GM19467 (cell line): Measurements from ENCODE around the gene SPINK5.
A peak's percentile ranks its signal among the peaks of the same experiment; 100 is the strongest.

Experiments used
- ATAC-seq: cut with Tn5 transposase; IDR thresholded peaks from one replicate; pipeline ENCODE4 v1.9.1; 2021; ENCODE audit warnings: mild to moderate bottlenecking, moderate library complexity; ENCODE audit not compliant: unreplicated experiment

Gene SPINK5

GRCh38 chr5:148172377-148172776 lies 108.6 kb downstream of the SPINK5 start:
- no peak for ATAC-seq

GRCh38 chr5:148176480-148176879 lies 112.7 kb downstream of the SPINK5 start:
- no peak for ATAC-seq

GRCh38 chr5:148177207-148177606 lies 113.4 kb downstream of the SPINK5 start:
- no peak for ATAC-seq

- ATAC-seq: peak; percentile 73
These were observed 115.5 kb downstream of the SPINK5 start for GRCh38 chr5:148179234-148179824.

- ATAC-seq: no peak
These were observed 122.6 kb downstream of the SPINK5 start for GRCh38 chr5:148186248-148187003.
